ENCODE measurements around the gene ADRB2.
"Not testable (repeated sequence)": the region's sequence is repeated elsewhere in the genome, so short reads cannot be mapped to it uniquely, and the experiment has no call there.

ADRB2 gene

GRCh38 chr5:148856009-148856367, 29.6 kb downstream of the ADRB2 start:
- no peak for DNase-seq (ENCODE audit: low spot score)

DNA sequence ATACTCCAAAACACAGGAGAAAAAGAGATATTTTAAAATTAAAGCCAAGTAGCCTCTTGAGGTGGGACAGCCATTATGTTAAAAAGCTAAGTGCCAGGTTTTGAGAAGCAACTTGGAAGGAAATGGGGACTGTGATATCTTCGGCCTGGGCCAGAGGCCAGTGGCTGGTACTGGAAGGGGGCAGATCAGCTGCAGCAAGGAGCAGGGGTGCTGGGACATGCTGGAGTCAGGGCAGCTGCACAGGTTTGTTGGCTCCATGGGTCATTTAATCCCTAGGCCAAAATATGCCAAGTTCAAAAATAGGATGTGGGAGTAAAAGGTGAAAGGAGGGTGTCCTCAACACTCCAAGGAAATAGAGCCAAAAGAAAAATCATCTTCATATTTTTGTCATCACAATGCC, 30.0 kb downstream of the ADRB2 start:
- DNase-seq (ENCODE audit: low spot score), result no peak

- DNase-seq (ENCODE audit: low spot score), result no peak
Observed at GRCh38 chr5:148857474-148857873, 31.1 kb downstream of the ADRB2 start.

- no peak for DNase-seq (ENCODE audit: low spot score)
Observed at GRCh38 chr5:148858106-148858505, 31.7 kb downstream of the ADRB2 start.

GRCh38 chr5:148858547-148858946, 32.1 kb downstream of the ADRB2 start:
- no peak for DNase-seq (ENCODE audit: low spot score)

GRCh38 chr5:148859703-148860102, 33.3 kb downstream of the ADRB2 start:
- DNase-seq (ENCODE audit: low spot score), result no peak

GRCh38 chr5:148860599-148860998, 34.2 kb downstream of the ADRB2 start:
- DNase-seq (ENCODE audit: low spot score), result no peak

DNA sequence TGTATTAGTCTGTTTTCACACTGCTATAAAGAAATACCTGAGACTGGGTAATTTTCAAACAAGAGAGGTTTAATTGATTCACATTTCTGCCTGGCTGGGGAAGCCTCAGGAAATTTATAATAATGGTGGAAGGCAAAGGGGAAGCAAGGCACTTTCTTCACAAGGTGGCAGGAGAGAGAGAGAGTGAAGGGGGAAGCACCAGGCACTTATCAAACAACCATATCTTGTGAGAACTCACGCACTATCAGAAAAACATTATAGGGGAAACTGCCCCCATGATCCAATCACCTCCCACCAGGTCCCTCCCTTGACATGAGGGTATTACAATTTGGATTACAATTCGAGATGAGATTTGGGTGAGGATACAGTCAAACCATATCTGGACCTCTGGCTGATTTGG, 34.7 kb downstream of the ADRB2 start:
- no peak for DNase-seq (ENCODE audit: low spot score)

DNA sequence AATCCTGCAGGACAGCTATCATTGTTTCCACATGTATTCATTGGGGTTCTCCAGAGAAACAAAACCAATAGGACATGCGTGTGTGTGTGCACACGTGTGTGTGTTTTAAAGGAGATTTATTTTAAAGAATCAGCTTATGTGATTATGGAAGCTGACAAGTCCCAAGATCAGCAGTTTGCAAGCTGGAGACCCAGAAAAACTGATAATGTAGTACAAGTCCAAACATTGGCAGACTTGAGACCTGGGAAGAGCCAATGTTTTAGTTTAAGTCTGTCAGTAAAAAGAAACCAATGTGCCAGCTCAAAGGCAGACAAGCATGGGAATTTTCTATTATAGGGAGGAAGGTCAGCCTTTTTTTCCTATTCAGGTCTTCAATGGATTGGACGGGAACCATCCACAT, 35.3 kb downstream of the ADRB2 start:
- DNase-seq (ENCODE audit: low spot score), result no peak

DNA sequence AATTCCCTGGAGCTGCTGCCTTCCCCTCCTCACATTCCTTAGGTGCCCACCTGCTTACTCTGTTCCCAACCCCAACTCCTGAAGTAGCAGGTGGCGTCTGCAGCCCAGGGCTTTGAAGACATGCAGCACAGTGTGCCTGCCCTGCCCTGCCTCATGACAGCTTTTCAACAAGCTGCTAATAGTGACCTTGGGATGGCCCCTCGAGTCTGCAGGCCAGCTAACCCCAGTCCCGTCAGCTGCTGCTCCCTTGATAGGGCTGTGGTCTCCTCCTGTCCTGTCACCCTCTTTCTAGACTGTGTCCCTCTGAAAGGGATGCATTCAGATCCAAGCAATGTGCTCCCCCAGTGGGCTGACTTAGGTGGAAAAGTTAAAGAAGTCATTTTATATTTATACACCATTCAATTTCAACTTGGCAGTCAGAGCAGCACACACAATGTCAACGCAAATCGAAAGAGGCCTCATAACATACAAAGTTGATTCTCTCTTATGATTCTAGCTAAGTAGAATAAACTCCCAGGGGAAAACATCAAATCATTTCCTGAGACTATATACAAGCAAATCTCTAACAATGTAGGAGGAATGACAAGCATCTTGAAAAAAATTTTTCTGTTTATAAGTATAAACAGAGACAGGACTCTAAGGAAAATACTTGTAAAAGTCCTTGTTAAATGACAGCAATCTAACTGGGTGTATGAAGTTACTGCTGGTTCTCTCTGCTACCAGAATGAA, 37.9 kb downstream of the ADRB2 start:
- DNase-seq (ENCODE audit: low spot score), result no peak

- no peak for DNase-seq (ENCODE audit: low spot score)
Observed at GRCh38 chr5:148866024-148866423, 39.6 kb downstream of the ADRB2 start.

- DNase-seq (ENCODE audit: low spot score), result no peak
Observed at GRCh38 chr5:148873120-148873519, 46.7 kb downstream of the ADRB2 start.

DNA sequence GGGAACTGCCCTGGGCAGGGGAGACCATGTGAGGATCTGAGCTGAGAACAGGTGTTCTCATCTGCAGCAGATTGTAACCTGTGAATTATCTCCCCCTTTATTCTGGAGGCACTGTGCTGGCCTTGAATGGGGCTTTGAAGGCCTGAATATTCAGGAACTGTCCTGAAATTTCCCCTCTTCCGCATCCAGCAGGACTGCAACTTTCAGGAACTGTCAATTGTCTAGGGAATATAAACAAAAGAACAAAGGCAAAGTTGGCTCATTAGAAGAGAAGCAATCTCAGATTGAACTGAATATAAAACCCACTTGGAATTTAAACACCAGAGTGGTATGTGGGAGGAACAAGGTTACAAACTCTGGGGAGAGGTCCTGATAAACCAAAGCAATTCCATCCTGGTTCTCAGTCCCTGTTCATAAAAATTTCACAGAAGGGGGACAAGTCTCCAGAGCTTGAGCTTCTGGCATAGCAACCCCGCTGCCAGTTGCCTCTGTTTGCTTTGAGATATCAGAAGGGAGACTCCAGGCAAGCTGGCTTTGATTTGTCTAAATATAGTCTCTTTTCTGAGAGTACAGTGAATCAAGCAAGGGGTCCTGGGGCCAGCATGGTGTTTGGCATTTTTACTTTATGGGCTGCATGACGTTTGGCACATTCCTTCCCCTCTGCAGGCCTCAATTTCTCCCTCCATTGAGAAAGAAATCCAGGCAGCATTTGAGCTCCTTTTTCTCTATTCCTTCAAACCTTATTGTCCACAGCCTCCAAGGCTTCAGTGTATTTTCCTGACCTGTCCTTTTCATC, 47.5 kb downstream of the ADRB2 start:
- DNase-seq (ENCODE audit: low spot score), result no peak

GRCh38 chr5:148875205-148875875, 48.9 kb downstream of the ADRB2 start:
- DNase-seq (ENCODE audit: low spot score), result no peak

DNA sequence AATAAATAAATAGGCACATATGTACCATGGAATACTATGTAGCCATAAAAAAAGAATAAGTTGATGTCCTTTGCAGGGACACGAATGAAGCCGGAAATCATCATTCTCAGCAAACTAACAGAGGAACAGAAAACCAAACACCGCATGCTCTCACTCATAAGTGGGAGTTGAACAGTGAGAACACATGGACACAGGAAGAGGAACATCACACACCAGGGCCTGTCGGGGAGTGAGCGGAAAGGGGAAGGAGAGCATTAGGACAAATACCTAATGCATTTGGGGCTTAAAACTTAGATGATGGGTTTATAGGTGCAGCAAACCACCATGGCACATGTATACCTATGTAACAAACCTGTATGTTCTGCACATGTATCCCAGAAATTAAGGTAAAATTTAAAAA, 51.0 kb downstream of the ADRB2 start:
- not testable (repeated sequence) for DNase-seq (ENCODE audit: low spot score)
